GM23338 (cell line): Measurements from ENCODE around the gene TSHZ2. TPM values are rescaled to one million over a fixed set of nuclear protein-coding genes. Genes with fewer than 3 reads are reported as not detected.

ENCODE experiments used
- ATAC-seq: fragments of 200-7000 bp; cut with Tn5 transposase; 3 replicates; pipeline ENCODE4 v1.9.1; 2020
- DNase-seq: peaks from one replicate; pipeline ENCODE4 v3.0.0-alpha.2; 2015; ENCODE audit warnings: low spot score
- H2AFZ ChIP-seq: fragments of 200-600 bp; sonication (generic); 2 replicates; pipeline ENCODE4 v1.8.0; 2016; ENCODE audit warnings: antibody characterized with exemption, mild to moderate bottlenecking, moderate library complexity
- H3F3A ChIP-seq: fragments of 200-600 bp; sonication (generic); replicated peaks from 2 replicates; pipeline ENCODE4 v1.8.0; 2017; ENCODE audit warnings: antibody characterized with exemption, mixed run types, low read depth
- H3K27ac ChIP-seq: fragments of 200-600 bp; sonication (generic); 2 replicates; pipeline ENCODE4 v1.6.1; 2016; ENCODE audit warnings: low read depth
- H3K27me3 ChIP-seq: fragments of 200-600 bp; sonication (generic); 2 replicates; pipeline ENCODE4 v1.8.0; 2016; ENCODE audit warnings: mild to moderate bottlenecking, mixed run types, moderate library complexity; ENCODE audit not compliant: insufficient read depth
- H3K36me3 ChIP-seq: fragments of 200-600 bp; sonication (generic); 2 replicates; pipeline ENCODE4 v1.8.0; 2016; ENCODE audit warnings: mild to moderate bottlenecking; ENCODE audit not compliant: insufficient read depth
- H3K4me1 ChIP-seq: fragments of 200-600 bp; sonication (generic); 2 replicates; pipeline ENCODE4 v1.8.0; 2016; ENCODE audit warnings: mild to moderate bottlenecking, moderate library complexity; ENCODE audit not compliant: insufficient read depth
- H3K4me2 ChIP-seq: fragments of 200-600 bp; sonication (generic); 2 replicates; pipeline ENCODE4 v1.7.1; 2017; ENCODE audit warnings: mixed run types
- H3K4me3 ChIP-seq: fragments of 200-600 bp; sonication (generic); 2 replicates; pipeline ENCODE4 v1.6.1; 2016; ENCODE audit warnings: mixed run types
- H3K79me2 ChIP-seq: fragments of 200-600 bp; sonication (generic); replicated peaks from 2 replicates; pipeline ENCODE4 v1.8.0; 2017; ENCODE audit warnings: mild to moderate bottlenecking; ENCODE audit not compliant: insufficient read depth
- H3K9me2 ChIP-seq: fragments of 200-600 bp; sonication (generic); 2 replicates; pipeline ENCODE4 v1.8.0; 2017; ENCODE audit not compliant: insufficient read depth
- H4K20me1 ChIP-seq: fragments of 200-600 bp; sonication (generic); replicated peaks from 2 replicates; pipeline ENCODE4 v1.8.0; 2017; ENCODE audit warnings: mild to moderate bottlenecking; ENCODE audit not compliant: insufficient read depth
- H3K27ac Mint-ChIP-seq: 2 replicates; pipeline ENCODE4 v1.8.0; 2020; ENCODE audit warnings: inconsistent platforms, mild to moderate bottlenecking, moderate library complexity, mixed read lengths
- H3K27me3 Mint-ChIP-seq: 3 replicates; pipeline ENCODE4 v1.8.0; 2022; ENCODE audit warnings: low read depth, mild to moderate bottlenecking, moderate library complexity, mixed read lengths, inconsistent platforms; ENCODE audit not compliant: insufficient read depth, poor library complexity
- H3K36me3 Mint-ChIP-seq: 3 replicates; pipeline ENCODE4 v1.8.0; 2021; ENCODE audit warnings: low read depth, mild to moderate bottlenecking, inconsistent platforms, moderate library complexity, mixed read lengths
- H3K4me1 Mint-ChIP-seq: 3 replicates; pipeline ENCODE4 v1.8.0; 2020; ENCODE audit warnings: mild to moderate bottlenecking, inconsistent platforms, mixed read lengths
- H3K4me3 Mint-ChIP-seq: 3 replicates; pipeline ENCODE4 v1.8.0; 2021; ENCODE audit warnings: moderate library complexity, mild to moderate bottlenecking, inconsistent platforms, mixed read lengths
- H3K9me3 Mint-ChIP-seq: 3 replicates; pipeline ENCODE4 v1.8.0; 2020; ENCODE audit warnings: moderate library complexity, mild to moderate bottlenecking, inconsistent platforms, mixed read lengths
- CREB1 ChIP-seq: fragments of 250-450 bp; sonication (Bioruptor Pico); IDR thresholded peaks from 2 replicates; pipeline ENCODE4 v1.5.0; 2020; ENCODE audit warnings: low read depth, mild to moderate bottlenecking, moderate library complexity
- CTCF ChIP-seq, 2 experiments: fragments of 200-600 bp in 1 of 2; sonication (generic) in 1 of 2; conservative IDR thresholded peaks; 2 replicates each; pipeline versions ENCODE4 v1.5.1 to v1.6.1; 2016 to 2017; ENCODE audit warnings: antibody characterized with exemption in 2 of 2, low read depth in 2 of 2, mild to moderate bottlenecking in 2 of 2, moderate library complexity in 1 of 2
- EZH2phosphoT487 ChIP-seq: fragments of 200-600 bp; sonication (generic); IDR thresholded peaks from one replicate; pipeline ENCODE4 v1.8.1; 2018; ENCODE audit warnings: antibody characterized with exemption; ENCODE audit not compliant: unreplicated experiment
- REST ChIP-seq: IDR thresholded peaks from one replicate; pipeline ENCODE4 v1.6.1; 2018; ENCODE audit warnings: antibody characterized with exemption; ENCODE audit not compliant: unreplicated experiment
- STAT1 ChIP-seq: IDR thresholded peaks from one replicate; pipeline ENCODE4 v1.6.1; 2016; ENCODE audit warnings: antibody characterized with exemption; ENCODE audit not compliant: unreplicated experiment
- ZNF114 ChIP-seq: fragments of 250-450 bp; sonication (Bioruptor Pico); IDR thresholded peaks from 2 replicates; pipeline ENCODE4 v1.5.0; 2020; ENCODE audit warnings: mild to moderate bottlenecking, moderate library complexity
- ZNF331 ChIP-seq: fragments of 250-450 bp; sonication (Bioruptor Pico); IDR thresholded peaks from 2 replicates; pipeline ENCODE4 v1.5.0; 2020; ENCODE audit warnings: low read depth, mild to moderate bottlenecking, moderate library complexity
- polyA plus RNA-seq: library from polyadenylated mRNA; unstranded; fragments of >200 nt; fragmentation: Nextera tagmentation; extraction: Ambion mirVana; gene quantifications from 2 replicates; pipeline ENCODE4 v1.2.1, GENCODE V29; 2016
- total RNA-seq: library from RNA; depleted of rRNA; stranded (reverse); fragments of >200 nt; shearing (Covaris generic); gene quantifications from 2 replicates; pipeline ENCODE4 v1.2.3, GENCODE V29; 2014
- TF ChIP-seq, protein P1 (sequence below): fragments of 250-450 bp; sonication (Bioruptor Pico); IDR thresholded peaks from 2 replicates; pipeline ENCODE4 v1.5.0; 2020; ENCODE audit warnings: mild to moderate bottlenecking, moderate library complexity

TSHZ2 gene
- total and polyA plus RNA-seq, 2 experiments from 2014 or later = 0.49 to 1.3 TPM

DNA sequence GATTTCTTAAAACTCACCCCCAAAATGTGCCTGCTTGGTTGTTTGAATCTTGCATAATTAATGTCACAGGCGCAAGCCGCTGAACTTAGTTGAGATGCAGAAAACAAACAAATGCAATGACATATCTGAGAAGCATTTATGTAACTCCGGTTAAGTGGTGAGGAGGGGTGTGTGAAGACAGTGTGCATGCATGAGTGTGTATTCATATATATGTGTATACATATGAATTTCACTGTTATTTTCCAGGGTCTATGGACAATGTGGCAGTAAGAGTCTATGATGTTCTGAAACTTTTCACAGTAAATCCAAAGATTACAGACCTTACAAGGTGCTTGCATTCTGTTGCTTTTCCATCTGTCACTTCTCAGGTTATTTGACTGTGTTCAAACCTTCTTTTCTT is 518.5 kb downstream of the TSHZ2 start (continued):
- TF ChIP-seq REST = no peak
- no peak for TF ChIP-seq ZNF114
- TF ChIP-seq CREB1 (CRISPR knock-in tag) = no peak
- TF ChIP-seq STAT1 = no peak

DNA sequence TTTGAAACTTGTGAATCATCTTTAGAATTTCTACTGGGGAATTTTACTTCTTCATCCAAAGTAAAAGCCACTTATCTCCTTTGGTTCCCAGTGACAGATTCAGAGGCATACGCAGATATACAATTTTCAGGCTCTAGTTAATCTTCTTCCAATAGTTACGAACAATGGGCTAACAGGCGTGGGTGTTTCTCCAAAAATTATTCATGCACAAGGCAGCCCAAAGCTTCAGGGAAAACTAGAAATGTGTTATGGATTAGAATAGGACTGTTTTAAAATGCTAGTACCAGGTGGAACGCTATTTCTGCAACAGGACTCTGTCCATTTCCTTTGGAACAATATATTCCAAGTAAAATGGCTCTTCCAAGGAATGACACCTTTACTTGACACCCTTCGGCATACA is 519.3 kb downstream of the TSHZ2 start:
- H3K27ac Mint-ChIP-seq = no peak overlapping the region
- Histone ChIP-seq H3K79me2 (no peaks in the 10 kb centered on the region), H3K27me3 (no peaks in the 10 kb centered on the region), H3K27ac (no peak overlapping the region), H3F3A (no peaks in the 10 kb centered on the region), H3K4me2 (no peak overlapping the region), H3K9me2 (no peaks in the 10 kb centered on the region), H3K4me3 (no peak overlapping the region), H2AFZ (no peak overlapping the region), H4K20me1 (no peaks in the 10 kb centered on the region), H3K4me1 (peaks cover 5% of the 10 kb centered on the region; the same call in 1 of the 2 replicates), H3K36me3 (no peaks in the 10 kb centered on the region)
- H3K9me3 Mint-ChIP-seq = no peaks in the 10 kb centered on the region
- DNase-seq (no peak), ATAC-seq (no peak)
- H3K27me3 Mint-ChIP-seq = peaks cover 1% of the 10 kb centered on the region
- H3K36me3 Mint-ChIP-seq = no peaks in the 10 kb centered on the region
- H3K4me1 Mint-ChIP-seq = peaks cover 16% of the 10 kb centered on the region; the same call in 2 of the 3 replicates
- no peak overlapping the region for H3K4me3 Mint-ChIP-seq
- no peak for TF ChIP-seq ZNF114
- TF ChIP-seq CTCF (conservative IDR thresholded peaks at IDR 0.05; ENCODE audit: low read depth in 2 of 2) = no peak
- TF ChIP-seq, protein P1, sequence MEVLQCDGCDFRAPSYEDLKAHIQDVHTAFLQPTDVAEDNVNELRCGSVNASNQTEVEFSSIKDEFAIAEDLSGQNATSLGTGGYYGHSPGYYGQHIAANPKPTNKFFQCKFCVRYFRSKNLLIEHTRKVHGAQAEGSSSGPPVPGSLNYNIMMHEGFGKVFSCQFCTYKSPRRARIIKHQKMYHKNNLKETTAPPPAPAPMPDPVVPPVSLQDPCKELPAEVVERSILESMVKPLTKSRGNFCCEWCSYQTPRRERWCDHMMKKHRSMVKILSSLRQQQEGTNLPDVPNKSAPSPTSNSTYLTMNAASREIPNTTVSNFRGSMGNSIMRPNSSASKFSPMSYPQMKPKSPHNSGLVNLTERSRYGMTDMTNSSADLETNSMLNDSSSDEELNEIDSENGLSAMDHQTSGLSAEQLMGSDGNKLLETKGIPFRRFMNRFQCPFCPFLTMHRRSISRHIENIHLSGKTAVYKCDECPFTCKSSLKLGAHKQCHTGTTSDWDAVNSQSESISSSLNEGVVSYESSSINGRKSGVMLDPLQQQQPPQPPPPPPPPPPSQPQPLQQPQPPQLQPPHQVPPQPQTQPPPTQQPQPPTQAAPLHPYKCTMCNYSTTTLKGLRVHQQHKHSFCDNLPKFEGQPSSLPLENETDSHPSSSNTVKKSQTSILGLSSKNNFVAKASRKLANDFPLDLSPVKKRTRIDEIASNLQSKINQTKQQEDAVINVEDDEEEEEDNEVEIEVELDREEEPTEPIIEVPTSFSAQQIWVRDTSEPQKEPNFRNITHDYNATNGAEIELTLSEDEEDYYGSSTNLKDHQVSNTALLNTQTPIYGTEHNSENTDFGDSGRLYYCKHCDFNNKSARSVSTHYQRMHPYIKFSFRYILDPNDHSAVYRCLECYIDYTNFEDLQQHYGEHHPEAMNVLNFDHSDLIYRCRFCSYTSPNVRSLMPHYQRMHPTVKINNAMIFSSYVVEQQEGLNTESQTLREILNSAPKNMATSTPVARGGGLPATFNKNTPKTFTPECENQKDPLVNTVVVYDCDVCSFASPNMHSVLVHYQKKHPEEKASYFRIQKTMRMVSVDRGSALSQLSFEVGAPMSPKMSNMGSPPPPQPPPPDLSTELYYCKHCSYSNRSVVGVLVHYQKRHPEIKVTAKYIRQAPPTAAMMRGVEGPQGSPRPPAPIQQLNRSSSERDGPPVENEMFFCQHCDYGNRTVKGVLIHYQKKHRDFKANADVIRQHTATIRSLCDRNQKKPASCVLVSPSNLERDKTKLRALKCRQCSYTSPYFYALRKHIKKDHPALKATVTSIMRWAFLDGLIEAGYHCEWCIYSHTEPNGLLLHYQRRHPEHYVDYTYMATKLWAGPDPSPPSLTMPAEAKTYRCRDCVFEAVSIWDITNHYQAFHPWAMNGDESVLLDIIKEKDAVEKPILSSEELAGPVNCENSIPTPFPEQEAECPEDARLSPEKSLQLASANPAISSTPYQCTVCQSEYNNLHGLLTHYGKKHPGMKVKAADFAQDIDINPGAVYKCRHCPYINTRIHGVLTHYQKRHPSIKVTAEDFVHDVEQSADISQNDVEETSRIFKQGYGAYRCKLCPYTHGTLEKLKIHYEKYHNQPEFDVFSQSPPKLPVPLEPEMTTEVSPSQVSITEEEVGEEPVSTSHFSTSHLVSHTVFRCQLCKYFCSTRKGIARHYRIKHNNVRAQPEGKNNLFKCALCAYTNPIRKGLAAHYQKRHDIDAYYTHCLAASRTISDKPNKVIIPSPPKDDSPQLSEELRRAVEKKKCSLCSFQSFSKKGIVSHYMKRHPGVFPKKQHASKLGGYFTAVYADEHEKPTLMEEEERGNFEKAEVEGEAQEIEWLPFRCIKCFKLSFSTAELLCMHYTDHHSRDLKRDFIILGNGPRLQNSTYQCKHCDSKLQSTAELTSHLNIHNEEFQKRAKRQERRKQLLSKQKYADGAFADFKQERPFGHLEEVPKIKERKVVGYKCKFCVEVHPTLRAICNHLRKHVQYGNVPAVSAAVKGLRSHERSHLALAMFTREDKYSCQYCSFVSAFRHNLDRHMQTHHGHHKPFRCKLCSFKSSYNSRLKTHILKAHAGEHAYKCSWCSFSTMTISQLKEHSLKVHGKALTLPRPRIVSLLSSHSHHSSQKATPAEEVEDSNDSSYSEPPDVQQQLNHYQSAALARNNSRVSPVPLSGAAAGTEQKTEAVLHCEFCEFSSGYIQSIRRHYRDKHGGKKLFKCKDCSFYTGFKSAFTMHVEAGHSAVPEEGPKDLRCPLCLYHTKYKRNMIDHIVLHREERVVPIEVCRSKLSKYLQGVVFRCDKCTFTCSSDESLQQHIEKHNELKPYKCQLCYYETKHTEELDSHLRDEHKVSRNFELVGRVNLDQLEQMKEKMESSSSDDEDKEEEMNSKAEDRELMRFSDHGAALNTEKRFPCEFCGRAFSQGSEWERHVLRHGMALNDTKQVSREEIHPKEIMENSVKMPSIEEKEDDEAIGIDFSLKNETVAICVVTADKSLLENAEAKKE = no peak
- TF ChIP-seq EZH2phosphoT487 = no peak
- TF ChIP-seq CREB1 (CRISPR knock-in tag) = no peak
- TF ChIP-seq ZNF331 = no peak
- TF ChIP-seq REST = no peak
